ENCODE results near the gene SLCO2A1. TPM values are rescaled to one million over a fixed set of nuclear protein-coding genes. Genes with fewer than 3 reads are reported as not detected.

Gene SLCO2A1
- total RNA-seq, 4 donors from 2014 or later: 8.4 to 68.5 (median 22.7) TPM

- H3K27ac ChIP-seq: no peak overlapping the region
- no peaks in the 10 kb centered on the region for H3K27me3 ChIP-seq
- no peak for DNase-seq
- no peaks in the 10 kb centered on the region for H3K9me3 ChIP-seq
- no peaks in the 10 kb centered on the region for H3K36me3 ChIP-seq
- whole genome bisulfite sequencing, 2 donors (ENCODE audit: low coverage in 1 of 2): 70 to 96% methylated on average over 2 to 7 of the region's 7 CpGs
- TF ChIP-seq POLR2AphosphoS5 (IDR thresholded peaks at IDR 0.05): no peak
- no peak for TF ChIP-seq POLR2A (IDR thresholded peaks at IDR 0.05)
- TF ChIP-seq EP300 (IDR thresholded peaks at IDR 0.05; ENCODE audit: low read depth): no peak
- no peak for TF ChIP-seq CTCF (IDR thresholded peaks at IDR 0.05)
- no peak overlapping the region for H3K4me3 ChIP-seq
- H3K4me1 ChIP-seq: no peaks in the 10 kb centered on the region
- in situ Hi-C loops (cut with MboI; ENCODE audit: low pct_ligation_motif_present in 1 of 4, low pct_unique_long_range_greater_than_20kb in 1 of 4, low sequenced_read_pairs in 3 of 4): no loop called here
- intact Hi-C loops (cut with DNase I; ENCODE audit: low total_unique reads): no loop called here
Observed at GRCh38 chr3:134068429-134068828, 38.7 kb upstream of the SLCO2A1 start.

- 81% methylated on average over 14 of the region's 14 CpGs; no CpG with 5 or more reads in 1 of the 2 donors for WGBS, 2 donors (ENCODE audit: low coverage in 1 of 2)
- Histone ChIP-seq H3K9me3 (no peaks in the 10 kb centered on the region), H3K27ac (no peak overlapping the region), H3K4me1 (no peaks in the 10 kb centered on the region), H3K27me3 (no peaks in the 10 kb centered on the region), H3K4me3 (no peak overlapping the region), H3K36me3 (no peaks in the 10 kb centered on the region)
- intact Hi-C loops (cut with DNase I; ENCODE audit: low total_unique reads) (no loop called here), in situ Hi-C loops (cut with MboI; ENCODE audit: low pct_ligation_motif_present in 1 of 4, low pct_unique_long_range_greater_than_20kb in 1 of 4, low sequenced_read_pairs in 3 of 4) (no loop called here)
- DNase-seq: no peak
- TF ChIP-seq CTCF (IDR thresholded peaks at IDR 0.05) (no peak), EP300 (IDR thresholded peaks at IDR 0.05; ENCODE audit: low read depth) (no peak), POLR2A (IDR thresholded peaks at IDR 0.05) (no peak), POLR2AphosphoS5 (IDR thresholded peaks at IDR 0.05) (no peak)
Observed at GRCh38 chr3:134067531-134068161, 37.9 kb upstream of the SLCO2A1 start.

GRCh38 chr3:134066651-134067530 lies 37.2 kb upstream of the SLCO2A1 start:
- no peak for DNase-seq
- intact Hi-C loops (cut with DNase I; ENCODE audit: low total_unique reads): no loop called here
- 65% methylated on average over 8 of the region's 8 CpGs; no CpG with 5 or more reads in 1 of the 2 donors for WGBS, 2 donors (ENCODE audit: low coverage in 1 of 2)

More at GRCh38 chr3:134066651-134067530, 37.2 kb upstream of the SLCO2A1 start:
- Histone ChIP-seq H3K27ac (no peak overlapping the region), H3K9me3 (no peaks in the 10 kb centered on the region), H3K36me3 (no peaks in the 10 kb centered on the region), H3K4me1 (no peaks in the 10 kb centered on the region), H3K4me3 (no peak overlapping the region), H3K27me3 (no peaks in the 10 kb centered on the region)
- TF ChIP-seq POLR2A (IDR thresholded peaks at IDR 0.05) (no peak), CTCF (IDR thresholded peaks at IDR 0.05) (no peak), EP300 (IDR thresholded peaks at IDR 0.05; ENCODE audit: low read depth) (no peak), POLR2AphosphoS5 (IDR thresholded peaks at IDR 0.05) (no peak)
- in situ Hi-C loops (cut with MboI; ENCODE audit: low pct_ligation_motif_present in 1 of 4, low pct_unique_long_range_greater_than_20kb in 1 of 4, low sequenced_read_pairs in 3 of 4): no loop called here
